SW480 (cell line): ENCODE data around the gene FGFR2.

Experiments
- DNase-seq: peaks from one replicate; pipeline ENCODE4 v3.0.0-alpha.2; 2016; ENCODE audit warnings: low spot score

Gene FGFR2

DNA sequence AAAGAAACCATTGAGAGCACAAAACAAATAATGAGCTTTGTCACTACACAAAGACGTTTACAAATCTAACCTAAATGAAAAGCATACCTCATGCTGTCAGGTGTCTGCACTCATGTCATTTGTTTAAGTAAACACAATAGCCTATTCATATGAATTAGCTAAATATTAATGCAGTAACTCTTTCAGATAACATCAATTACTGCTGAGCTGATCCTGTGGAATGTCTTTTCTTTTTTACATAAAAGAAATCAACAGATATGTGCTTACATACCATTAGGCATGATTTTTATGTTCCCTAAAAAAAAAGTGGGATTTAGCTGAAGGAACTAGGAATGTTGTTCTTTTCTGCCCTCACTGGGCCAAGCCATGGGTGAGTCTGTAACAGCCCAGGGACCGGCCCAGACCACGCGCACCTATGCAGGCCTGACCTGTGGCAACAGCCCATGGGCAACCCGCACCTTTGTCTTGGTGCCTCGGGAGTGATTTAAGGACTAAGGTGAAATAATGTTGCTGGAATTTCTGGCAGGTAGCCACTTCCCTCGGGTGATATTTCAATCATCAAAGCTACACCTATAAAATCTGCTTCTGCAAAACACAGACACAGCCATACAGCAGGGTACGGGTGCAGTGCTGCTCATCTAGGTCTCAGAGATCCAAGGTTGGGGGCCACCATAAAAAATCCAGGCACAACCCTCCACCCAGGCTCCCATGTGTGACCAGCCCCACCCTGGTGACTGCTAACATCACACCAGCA lies 44.6 kb downstream of the FGFR2 start:
- DNase-seq: peak; percentile 72

DNA sequence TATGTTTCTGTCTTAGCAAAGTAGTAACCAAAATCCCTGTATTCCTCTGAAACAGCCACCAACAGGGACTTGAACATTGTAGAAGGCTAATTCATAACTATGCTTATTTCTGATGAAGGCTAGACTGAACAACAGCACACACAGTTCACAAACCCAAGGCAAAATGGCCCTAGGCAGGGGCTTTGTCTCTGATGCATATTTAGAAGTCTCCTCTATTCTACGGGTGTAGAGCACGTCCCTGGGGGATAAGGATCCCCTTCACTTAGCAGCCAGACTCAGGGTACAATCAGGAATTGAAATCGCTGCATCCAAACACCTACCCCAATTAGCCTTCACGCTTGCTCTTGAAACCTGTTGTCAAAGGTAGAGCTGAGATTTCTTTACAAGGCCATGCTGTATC lies 45.5 kb downstream of the FGFR2 start:
- DNase-seq: no peak

DNA sequence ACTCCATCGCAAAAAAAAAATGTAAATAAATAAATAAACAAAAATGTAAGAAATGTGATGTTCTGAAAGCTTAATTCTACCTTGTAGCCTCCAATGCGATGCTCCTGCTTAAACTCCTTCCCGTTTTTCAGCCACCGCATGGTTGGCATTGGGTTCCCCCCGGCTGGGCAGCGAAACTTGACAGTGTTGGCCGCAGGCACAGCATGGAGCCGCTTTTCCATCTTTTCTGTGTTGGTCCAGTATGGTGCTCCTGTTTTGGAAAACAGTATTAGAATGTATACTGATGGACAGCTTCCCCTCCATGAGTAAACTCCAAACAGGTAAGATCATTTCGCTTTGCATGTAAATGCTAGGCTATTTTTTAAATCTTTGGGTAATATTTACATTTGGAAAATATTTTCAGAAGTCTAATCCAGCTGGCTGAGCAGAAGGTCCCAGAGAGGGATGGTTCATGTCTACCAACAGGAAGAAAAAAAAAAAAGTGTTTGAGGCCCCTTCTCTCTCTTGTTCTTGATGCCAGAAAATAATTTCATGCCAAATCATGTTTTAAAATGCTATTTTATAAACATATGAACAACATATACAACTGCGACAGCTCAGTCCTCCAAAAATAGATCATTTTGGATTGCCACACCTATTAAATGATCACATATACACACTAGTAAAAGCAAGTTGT lies 46.9 kb downstream of the FGFR2 start:
- no peak for DNase-seq

DNA sequence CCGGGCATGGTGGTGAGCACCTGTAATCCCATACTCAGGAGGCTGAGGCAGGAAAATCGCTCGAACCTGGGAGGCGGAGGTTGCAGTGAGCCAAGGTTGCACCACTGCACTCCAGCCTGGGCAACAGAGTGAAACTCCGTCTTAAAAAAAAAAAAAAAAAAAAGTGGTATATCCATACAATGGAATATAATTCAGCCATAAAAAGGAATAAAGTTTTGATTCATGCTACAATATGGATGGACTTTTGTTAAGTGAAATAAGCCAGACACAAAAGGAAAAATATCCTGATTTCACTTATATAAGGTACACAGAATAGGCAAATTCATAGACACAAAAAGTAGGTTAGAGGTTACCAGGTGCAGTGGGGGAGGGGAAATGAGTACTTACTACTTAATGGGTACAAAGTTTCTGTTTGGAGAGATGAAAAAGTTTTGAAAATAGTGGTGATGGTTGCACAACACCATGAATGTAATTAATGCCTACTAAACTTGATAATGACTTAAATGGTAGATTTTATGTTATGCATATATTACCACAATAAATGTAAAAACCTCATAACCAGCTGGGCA lies 53.9 kb downstream of the FGFR2 start:
- no peak for DNase-seq

DNA sequence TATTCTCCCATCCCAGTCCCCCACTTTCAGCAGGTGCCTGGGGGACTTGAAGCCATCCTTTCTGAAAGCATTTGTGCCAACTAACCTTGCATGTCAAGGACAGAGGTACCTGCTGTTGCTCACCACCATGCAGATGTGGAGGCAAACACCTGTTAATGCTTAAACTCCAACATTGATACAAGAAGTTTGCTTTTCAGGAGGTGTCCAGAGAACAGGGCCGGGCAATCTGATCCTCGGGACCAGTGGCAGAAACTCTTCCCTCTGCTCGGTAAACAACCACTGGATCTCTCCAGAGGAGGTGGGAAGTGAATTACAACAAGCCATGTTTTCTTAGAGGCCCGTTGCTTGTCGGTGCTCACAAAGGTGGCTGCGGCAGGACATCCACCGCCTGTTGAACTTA lies 54.7 kb downstream of the FGFR2 start:
- no peak for DNase-seq

DNA sequence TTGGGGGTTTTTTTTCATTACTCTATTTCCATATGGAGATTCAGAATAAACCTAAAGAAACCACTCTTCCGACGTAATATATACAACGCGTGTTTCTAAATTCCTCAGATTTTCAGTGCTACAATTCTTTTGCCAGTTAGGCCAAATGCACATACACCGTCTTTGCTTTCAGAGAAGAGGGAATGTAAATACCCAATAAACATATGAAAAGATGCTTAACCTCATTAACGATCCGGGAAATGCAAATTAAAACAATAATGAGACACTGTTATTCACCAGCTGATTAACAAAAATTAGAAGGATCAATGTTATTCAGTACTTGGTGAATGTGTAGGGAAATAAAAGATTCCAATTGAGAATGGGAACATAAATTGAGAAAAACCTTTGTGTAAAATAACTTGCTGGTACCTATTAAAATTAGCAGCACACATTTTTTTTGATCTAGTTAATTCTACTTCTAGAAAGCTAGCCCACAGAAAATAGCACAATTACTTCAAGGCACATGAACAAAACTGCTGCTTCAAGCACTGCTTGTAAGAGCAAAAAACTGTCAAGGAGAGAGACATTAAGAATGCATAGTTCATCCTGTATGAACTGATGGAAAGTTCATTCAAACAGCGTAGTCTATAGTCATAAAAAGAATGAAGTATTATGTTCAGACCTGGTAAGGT lies 56.7 kb downstream of the FGFR2 start:
- no peak for DNase-seq

DNA sequence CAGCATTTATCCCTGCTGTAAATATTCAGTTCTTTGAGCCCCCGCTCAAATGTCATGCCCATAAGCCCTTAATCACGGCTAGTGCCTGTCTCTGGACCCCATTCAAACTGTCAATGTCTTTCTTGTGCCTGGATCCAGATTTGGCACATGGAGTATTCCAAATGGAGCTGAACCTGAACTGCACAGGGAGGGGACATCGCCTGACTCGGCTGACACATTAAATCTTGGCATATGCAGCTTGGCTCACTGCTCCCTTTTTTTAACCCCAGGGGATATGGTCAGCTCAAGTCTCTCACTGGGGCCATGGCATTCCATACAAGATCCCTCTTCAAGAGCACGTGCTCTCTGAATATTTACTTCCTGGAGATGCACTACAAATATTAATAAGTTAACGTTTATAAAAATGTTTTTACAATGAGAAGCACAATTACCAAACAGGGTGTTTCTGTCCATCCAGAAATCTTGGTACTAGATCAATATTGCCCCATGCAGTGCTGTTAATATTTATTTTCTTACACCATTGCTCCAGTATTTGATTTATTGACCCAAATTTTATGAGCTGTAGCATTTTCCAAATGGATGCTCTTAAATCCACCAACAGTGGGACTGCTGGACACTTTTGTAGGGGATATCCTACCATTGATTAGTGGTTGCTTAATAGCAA lies 57.4 kb downstream of the FGFR2 start:
- no peak for DNase-seq

DNA sequence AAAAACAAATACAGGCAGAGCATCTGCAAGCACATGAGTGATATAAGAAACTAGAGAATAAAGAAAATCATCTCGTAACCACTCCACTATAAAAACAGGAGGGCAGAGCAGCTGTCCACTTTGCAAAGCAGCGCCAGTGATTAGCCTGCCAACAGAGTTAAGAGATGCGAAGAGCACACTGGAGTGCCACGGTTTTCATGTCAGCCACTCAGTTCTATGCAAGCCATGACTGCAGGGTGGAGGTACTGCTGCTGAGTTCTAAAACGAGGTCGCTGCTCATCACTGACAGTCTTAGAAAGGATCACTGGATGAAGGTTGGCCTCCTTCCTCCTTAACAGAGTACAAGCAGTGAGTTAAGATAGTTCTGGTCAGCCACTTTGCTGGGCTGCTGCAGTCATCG lies 58.5 kb downstream of the FGFR2 start:
- no peak for DNase-seq

DNA sequence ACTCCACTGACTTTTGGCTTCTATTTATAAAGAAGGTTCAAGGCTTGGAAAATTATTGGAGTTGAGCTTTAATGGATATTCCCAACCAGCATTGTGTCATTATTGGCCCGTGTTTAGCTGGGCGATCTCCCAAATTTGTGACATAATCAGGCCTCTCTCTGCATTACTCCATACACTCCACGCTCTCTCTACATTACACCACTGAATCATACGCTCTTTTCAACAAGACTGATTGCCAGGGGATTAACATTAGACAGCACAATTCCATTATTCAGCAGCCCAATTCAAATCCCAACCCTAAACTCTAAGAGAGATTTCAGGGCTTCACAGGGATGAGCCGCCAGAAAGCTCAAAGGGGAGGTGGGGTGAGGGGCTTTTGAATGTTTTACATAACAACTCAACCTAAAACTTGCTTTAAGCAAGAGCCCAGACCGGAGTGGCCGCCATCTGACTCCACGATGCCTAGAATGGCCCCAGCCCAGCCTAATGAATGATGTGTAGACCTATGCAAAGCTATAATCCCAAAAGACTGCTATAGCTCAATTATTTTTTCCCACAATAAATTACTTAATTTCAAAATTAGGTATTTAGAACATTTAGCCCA lies 61.8 kb downstream of the FGFR2 start:
- DNase-seq: no peak

DNA sequence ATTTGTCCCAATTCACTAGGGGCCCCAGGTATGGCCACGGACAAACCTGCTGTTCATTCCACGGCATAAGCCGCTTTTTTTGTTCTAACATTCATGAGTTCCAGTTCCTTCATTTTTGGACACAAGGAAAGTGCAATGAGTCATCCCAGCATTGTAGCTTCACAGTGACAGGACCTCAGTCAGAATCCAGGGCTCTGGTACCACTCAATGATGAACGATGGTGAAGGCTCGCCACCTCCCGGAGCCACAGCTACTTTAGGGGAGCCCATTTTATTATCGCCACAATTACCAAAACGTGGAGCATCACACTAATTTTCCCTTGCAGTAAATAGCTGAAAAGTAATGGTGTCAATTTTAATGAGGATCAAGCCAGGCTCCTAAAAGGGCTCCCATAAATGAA lies 62.9 kb downstream of the FGFR2 start:
- DNase-seq: no peak

DNA sequence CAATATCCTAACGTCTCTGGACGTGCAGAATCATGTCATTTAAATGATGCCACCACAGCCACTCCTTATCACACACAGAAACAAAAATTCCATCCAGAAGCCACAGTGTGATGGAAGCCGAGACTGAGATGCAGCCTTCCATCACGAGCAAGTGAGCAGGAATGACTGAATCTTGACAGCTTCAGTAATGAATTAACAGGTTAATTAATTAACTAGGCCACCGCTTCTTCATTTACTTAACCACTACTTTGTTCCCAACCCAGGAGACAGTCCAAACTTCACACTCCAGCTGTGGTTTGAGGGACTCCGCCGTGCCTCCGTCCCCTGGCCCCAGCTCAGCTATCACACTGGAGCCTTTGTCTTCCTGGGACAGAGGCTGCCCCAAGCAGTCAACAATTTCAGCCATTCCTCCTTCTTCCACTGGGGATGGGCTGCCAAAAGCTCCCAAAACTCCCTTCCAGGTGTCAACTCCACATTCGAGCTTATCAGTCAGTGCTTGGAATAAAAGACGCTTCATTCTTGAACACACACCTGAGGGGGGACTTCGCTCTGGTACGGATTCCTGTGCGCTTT lies 65.9 kb downstream of the FGFR2 start:
- DNase-seq: no peak

DNA sequence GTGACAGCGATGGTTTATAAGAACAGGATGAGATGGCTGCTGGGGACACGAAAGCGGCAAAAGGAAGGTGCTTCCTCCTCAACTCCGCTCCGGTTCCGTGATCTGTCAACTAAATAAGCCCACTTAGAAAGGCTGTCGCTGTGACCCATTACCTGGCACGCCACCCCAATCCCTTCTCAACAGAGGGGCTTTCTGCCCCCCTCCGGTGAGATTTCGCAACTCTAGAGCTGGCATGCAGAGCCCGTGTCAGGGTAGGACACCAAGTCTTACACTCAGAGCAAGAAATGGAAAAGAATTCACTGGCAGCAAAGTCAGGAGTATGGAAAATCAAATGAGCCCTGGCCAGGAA lies 66.4 kb downstream of the FGFR2 start:
- DNase-seq: no peak

DNA sequence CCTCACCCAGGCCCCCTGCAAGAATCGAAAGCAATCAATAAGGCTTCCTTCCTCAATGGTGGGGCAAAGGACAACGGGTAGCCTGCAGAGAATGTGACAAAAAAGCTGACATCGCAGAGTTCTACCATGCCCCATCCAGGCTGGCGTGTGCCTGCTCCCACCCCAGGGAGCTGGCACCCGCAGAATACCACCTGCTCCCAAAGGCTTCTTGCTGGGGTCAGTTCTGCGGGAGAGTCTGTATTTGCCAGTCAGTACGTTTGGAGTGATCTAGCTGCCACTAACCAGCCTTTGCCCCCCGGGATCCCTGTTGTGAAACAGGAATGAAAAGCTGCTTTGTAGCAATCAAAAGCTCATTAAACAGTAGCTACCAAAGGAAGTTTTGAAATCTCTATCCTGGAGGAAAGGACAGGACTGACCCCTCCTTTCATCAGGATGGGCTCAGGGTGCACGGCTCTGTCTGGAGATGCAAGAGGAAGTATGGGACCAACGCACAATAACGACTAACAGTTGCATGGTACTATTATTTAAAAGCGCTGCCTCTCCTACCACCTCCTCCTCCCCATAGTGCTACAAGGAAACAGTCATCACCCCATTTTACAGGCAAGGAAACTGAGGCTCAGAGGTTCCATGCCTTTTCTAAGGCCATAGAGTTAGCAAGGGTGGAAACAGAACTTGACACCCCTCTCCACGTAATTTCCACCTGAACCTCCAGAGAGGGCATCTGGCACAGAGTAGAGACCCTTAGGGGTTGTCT lies 67.0 kb downstream of the FGFR2 start:
- DNase-seq: no peak

DNA sequence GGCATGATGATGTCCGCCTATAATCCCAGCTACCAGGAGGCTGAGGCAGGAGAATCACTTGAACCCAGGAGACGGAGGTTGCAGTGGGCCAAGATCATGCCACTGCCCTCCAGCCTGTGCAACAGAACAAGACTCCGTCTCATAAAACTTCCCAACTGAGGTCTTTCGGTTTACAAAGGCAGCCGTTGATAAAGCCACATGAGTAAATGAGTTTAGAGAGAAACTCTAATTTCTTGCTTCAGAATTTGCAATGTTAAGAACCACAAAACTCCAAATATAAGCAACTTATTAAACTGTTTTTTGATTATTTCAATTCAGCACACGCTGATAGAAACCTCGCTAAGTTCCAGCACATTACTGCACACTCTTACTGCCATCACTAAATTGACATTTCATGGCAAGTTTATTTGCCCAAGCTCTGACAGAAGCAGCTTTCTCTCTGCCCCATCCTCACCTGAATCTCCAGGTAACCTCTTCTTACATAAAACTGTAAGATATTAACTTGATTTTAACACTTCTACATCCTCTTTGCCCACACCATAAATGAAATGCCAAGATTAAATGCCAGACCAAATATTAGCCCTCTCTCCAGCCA lies 67.7 kb downstream of the FGFR2 start:
- DNase-seq: no peak

DNA sequence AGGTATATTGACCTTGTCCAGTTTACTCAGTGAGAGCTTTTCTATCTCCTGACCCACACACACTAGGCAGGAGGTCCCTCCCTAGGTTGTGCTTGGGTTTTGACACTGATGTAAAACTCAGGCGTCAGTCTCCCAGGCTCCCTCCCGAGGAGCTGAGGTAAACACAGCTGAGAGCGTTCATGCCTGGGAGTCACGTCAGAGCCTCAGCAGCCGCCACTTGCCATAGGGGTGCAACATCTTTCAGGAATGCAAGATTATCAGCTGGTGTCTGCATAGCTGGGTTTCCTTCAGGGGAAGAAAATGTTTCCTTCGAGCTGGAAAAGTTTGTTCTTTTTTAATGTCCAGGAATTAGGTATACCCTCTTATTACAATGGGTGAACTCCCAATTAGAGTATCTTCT lies 70.6 kb downstream of the FGFR2 start:
- no peak for DNase-seq

DNA sequence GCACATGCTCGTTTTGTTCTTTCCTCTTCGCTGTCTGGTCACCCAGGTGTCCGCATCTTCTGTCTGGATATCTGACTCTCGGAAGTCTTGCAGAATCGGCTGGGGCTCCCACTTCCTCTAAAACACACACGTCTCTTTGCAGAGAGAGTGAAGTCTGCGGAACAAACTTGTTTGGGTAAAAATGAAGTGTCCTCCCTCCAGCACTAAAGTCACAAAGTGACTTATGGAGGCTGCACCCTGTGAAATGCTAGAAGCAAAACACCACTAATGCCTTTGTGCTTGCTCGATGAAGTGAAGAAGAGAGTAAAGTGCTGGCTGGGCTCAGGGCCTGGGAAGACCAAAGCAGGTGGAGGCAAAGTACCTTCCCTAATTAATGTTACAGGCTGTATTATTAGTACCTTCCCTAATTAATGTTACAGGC lies 71.4 kb downstream of the FGFR2 start:
- no peak for DNase-seq

DNA sequence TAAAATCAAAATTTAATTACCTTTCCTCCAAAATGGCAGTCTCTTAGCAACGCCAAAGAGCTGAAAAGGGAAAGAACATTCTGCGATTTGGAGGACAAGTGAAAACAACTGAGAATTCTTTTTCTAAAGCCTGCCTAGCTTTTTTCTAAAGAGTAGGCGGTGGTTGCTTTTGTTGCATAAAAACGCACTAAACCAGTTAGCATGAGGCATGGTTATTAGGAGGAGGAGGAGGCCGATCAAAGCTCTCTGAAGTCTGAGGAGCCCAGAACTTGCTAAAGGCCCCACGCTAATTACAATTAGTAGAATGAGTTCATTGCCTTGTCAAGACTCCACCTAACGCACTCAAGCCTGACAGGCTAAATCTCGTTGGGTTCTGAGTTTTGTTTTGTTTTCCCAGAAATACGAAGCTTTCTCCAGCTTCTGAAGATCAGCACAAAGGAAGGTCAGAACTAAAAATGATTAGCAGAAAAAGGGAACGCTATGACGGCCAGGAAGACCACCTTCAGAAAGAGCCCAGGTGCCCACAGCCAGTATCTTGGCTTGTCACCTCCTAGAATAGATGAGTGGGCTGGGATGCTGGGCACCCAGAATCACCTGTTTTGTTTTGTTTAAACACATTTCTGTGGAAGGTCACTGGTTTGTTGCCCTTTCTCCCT lies 72.0 kb downstream of the FGFR2 start:
- no peak for DNase-seq

DNA sequence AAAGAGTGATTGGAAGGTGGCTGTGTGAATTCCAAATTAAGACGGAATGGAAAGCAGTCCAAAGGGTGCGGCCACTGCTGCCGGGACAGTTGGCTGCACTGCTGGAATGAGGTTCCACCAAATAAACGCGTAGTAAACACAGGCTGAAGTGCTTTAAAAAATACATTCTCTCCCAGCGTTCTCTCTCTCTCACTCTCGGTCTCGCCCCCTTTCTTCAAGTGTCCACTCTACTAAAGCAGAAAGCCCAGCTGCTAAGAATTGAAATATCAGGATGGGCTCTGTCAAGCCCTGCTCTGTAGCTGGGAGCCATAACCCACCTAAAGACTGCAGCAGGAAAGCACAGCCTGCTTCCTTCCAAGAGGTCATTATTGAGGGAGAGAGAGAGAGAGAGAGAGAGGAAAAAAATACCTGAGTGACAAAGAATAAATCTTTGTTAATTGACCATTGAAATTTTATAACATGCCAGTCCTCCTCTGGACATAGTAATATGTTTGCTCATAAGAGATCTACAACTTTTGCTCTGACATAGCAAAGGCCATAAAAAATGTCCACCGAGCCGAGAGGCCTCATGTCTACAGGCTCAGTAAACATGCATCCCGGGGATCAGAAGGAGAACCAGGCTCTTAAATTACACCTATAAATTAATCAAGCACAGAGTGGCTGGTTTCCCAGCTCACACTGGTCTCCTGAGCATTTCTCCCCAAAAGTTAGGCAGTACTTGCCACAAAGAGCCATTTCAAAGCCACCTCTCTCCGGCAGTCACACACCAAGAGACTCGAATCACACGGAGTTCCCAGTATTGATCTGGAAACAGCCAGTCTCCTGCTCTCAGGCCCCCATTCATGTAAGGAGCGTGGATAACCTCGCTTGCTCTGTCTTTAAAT lies 72.8 kb downstream of the FGFR2 start:
- no peak for DNase-seq
